ENCODE results near the gene MSI2. TPM values are rescaled to one million over a fixed set of nuclear protein-coding genes. Genes with fewer than 3 reads are reported as not detected.

The MSI2 gene
- total and polyA plus RNA-seq, 9 of the 15 experiments (the other 6 are each of a cell fraction or from before 2014, with no cell fraction given) = 4.6 to 61.8 (median 42.4) TPM

- TF ChIP-seq ZBTB2 (IDR thresholded peaks at IDR 0.05) (0 out of 2 replicates have a peak, but pooled peaks have one; percentile 47), ETS2 (tag; IDR thresholded peaks at IDR 0.05; ENCODE audit: borderline replicate concordance, poor library complexity, severe bottlenecking) (no peak), FOXP1 (CRISPR knock-in tag; IDR thresholded peaks at IDR 0.05) (peak; percentile 63; the same call in 1 of the 2 replicates), JUN (IDR thresholded peaks at IDR 0.05; ENCODE audit: borderline replicate concordance, low read depth, low read length) (0 out of 2 replicates have a peak, but pooled peaks have one; percentile 14), JUN (CRISPR knock-in tag; IDR thresholded peaks at IDR 0.05; ENCODE audit: borderline replicate concordance) (0 out of 2 replicates have a peak, but pooled peaks have one; percentile 39), KDM4B (IDR thresholded peaks at IDR 0.05; ENCODE audit: borderline replicate concordance in 2 of 2, low read depth in 1 of 2) (peak in 1 of 2 experiments; percentile 76; a peak in 1 of 4 replicates), FOXJ3 (CRISPR knock-in tag; IDR thresholded peaks at IDR 0.05) (no peak), NR2C2 (CRISPR knock-in tag; IDR thresholded peaks at IDR 0.05) (no peak), NR2C2 (tag; IDR thresholded peaks at IDR 0.05) (peak; percentile 52), RAD51 (IDR thresholded peaks at IDR 0.05; ENCODE audit: borderline replicate concordance, low read depth) (0 out of 2 replicates have a peak, but pooled peaks have one; percentile 4), ATF7 (IDR thresholded peaks at IDR 0.05) (peak; percentile 88; the same call in 1 of the 2 replicates), ZBTB11 (CRISPR knock-in tag; IDR thresholded peaks at IDR 0.05) (peak in 1 of 3 experiments; percentile 43; a peak in 1 of 6 replicates), VEZF1 (CRISPR knock-in tag; IDR thresholded peaks at IDR 0.05) (peak; percentile 100), E2F6 (IDR thresholded peaks at IDR 0.05; ENCODE audit: borderline replicate concordance in 1 of 2, extremely low read depth in 1 of 2, insufficient read depth in 1 of 2, insufficient read length in 1 of 2, low read depth in 1 of 2, low read length in 1 of 2, poor library complexity in 1 of 2, severe bottlenecking in 1 of 2) (peak in 1 of 2 experiments; percentile 55), SRSF3 (IDR thresholded peaks at IDR 0.05; ENCODE audit: insufficient read depth, low read length) (no peak), HNRNPK (IDR thresholded peaks at IDR 0.05; ENCODE audit: low read depth, low read length, poor library complexity, severe bottlenecking) (peak; percentile 91)
Measured at GRCh38 chr17:57255776-57256681, at the start of gene MSI2 (continued).

All from K562 (cell line).